DLD1 (cell line): ENCODE data around the gene RSRC1.
"Not testable (repeated sequence)": the region's sequence is repeated elsewhere in the genome, so short reads cannot be mapped to it uniquely, and the experiment has no call there.

Experiments
- in situ Hi-C: cut with HindIII; loops from 2 replicates; pipeline ENCODE4 v1.10.0; 2017; ENCODE audit warnings: low sequenced_read_pairs

The RSRC1 gene

GRCh38 chr3:158122721-158123120 lies 12.8 kb downstream of the RSRC1 start:
- in situ Hi-C loops: not testable (repeated sequence)

GRCh38 chr3:158127250-158128219 lies 17.6 kb downstream of the RSRC1 start:
- in situ Hi-C loops: no loop called here

GRCh38 chr3:158128755-158129154 lies 18.9 kb downstream of the RSRC1 start:
- in situ Hi-C loops: no loop called here

GRCh38 chr3:158134363-158134762 lies 24.5 kb downstream of the RSRC1 start:
- in situ Hi-C loops: no loop called here

GRCh38 chr3:158140396-158140795 lies 30.5 kb downstream of the RSRC1 start:
- in situ Hi-C loops: no loop called here

GRCh38 chr3:158148218-158148617 lies 38.3 kb downstream of the RSRC1 start:
- in situ Hi-C loops: no loop called here

GRCh38 chr3:158152186-158152585 lies 42.3 kb downstream of the RSRC1 start:
- in situ Hi-C loops: no loop called here

GRCh38 chr3:158158969-158159368 lies 49.1 kb downstream of the RSRC1 start:
- in situ Hi-C loops: no loop called here

GRCh38 chr3:158159714-158160113 lies 49.8 kb downstream of the RSRC1 start:
- in situ Hi-C loops: no loop called here

GRCh38 chr3:158160958-158161357 lies 51.1 kb downstream of the RSRC1 start:
- in situ Hi-C loops: no loop called here

- in situ Hi-C loops: no loop called here
Measured at GRCh38 chr3:158165141-158165655, 55.3 kb downstream of the RSRC1 start.

GRCh38 chr3:158165730-158166129 lies 55.8 kb downstream of the RSRC1 start:
- in situ Hi-C loops: no loop called here

GRCh38 chr3:158166223-158166622 lies 56.3 kb downstream of the RSRC1 start:
- in situ Hi-C loops: no loop called here

- in situ Hi-C loops: no loop called here
Measured at GRCh38 chr3:158167737-158168557, 58.1 kb downstream of the RSRC1 start.

GRCh38 chr3:158169091-158169491 lies 59.2 kb downstream of the RSRC1 start:
- in situ Hi-C loops: no loop called here

- in situ Hi-C loops: no loop called here
Measured at GRCh38 chr3:158181096-158181495, 71.2 kb downstream of the RSRC1 start.

- in situ Hi-C loops: no loop called here
Measured at GRCh38 chr3:158185711-158186110, 75.8 kb downstream of the RSRC1 start.

- in situ Hi-C loops: no loop called here
Measured at GRCh38 chr3:158200955-158201354, 91.1 kb downstream of the RSRC1 start.

- in situ Hi-C loops: no loop called here
Measured at GRCh38 chr3:158205324-158205723, 95.4 kb downstream of the RSRC1 start.

GRCh38 chr3:158205994-158206393 lies 96.1 kb downstream of the RSRC1 start:
- in situ Hi-C loops: no loop called here

GRCh38 chr3:158210067-158210466 lies 100.2 kb downstream of the RSRC1 start:
- in situ Hi-C loops: no loop called here
